SK-N-SH (cell line): Measurements from ENCODE around the gene LCN15. TPM values are rescaled to one million over a fixed set of nuclear protein-coding genes. Genes with fewer than 3 reads are reported as not detected.

Experiments used
- CTCF ChIA-PET: fragments of 300-600, 350-600 bp; formaldehyde crosslinking; extraction: SDS; loops from one replicate; lab custom pipeline; 2021; lab: Yijun Ruan, JAX
- POLR2A ChIA-PET: fragments of 350-600 bp; sonication (Branson Sonifier 250); formaldehyde crosslinking; extraction: SDS; loops from one replicate; lab custom pipeline; 2020; ENCODE audit warnings: antibody characterized with exemption, inconsistent platforms; lab: Yijun Ruan, JAX
- DNase-seq: peaks from one replicate; pipeline ENCODE4 v3.0.0; 2012
- H2AFZ ChIP-seq: fragments of 200-600 bp; sonication (generic); 2 replicates; pipeline ENCODE4 v1.8.1; 2016; ENCODE audit warnings: antibody characterized with exemption, mild to moderate bottlenecking, low read depth
- H3F3A ChIP-seq: fragments of 200-600 bp; sonication (generic); replicated peaks from 2 replicates; pipeline ENCODE3; 2016; ENCODE audit warnings: antibody characterized with exemption, mild to moderate bottlenecking; ENCODE audit not compliant: insufficient read depth
- H3K27ac ChIP-seq, 2 experiments: fragments of 200-500 bp in 1 of 2; fragments of 200-600 bp in 1 of 2; sonication (Bioruptor generic) in 1 of 2; sonication (generic), shearing (Covaris generic) in 1 of 2; 2 replicates each; pipeline versions ENCODE4 v1.5.1 to v1.6.1; 2014 to 2016; ENCODE audit warnings: low read depth in 2 of 2, inconsistent platforms in 1 of 2, low read length in 1 of 2, mild to moderate bottlenecking in 1 of 2, mixed read lengths in 1 of 2
- H3K27me3 ChIP-seq: fragments of 200-600 bp; sonication (generic), shearing (Covaris generic); 2 replicates; pipeline ENCODE4 v1.6.1; 2016; ENCODE audit warnings: mixed run types; ENCODE audit not compliant: insufficient read depth
- H3K36me3 ChIP-seq, 2 experiments: fragments of 200-500 bp in 1 of 2; fragments of 200-600 bp in 1 of 2; sonication (Bioruptor generic) in 1 of 2; sonication (generic) in 1 of 2; replicated peaks in 1 of 2; 2 replicates each; pipeline versions ENCODE3 to v1.5.1; 2014 to 2016; ENCODE audit warnings: low read length in 1 of 2, mild to moderate bottlenecking in 1 of 2; ENCODE audit not compliant: insufficient read depth in 2 of 2, control insufficient read depth in 1 of 2
- H3K4me1 ChIP-seq, 2 experiments: fragments of 200-500 bp in 1 of 2; fragments of 200-600 bp in 1 of 2; sonication (Bioruptor generic) in 1 of 2; sonication (generic), shearing (Covaris generic) in 1 of 2; 2 replicates each; pipeline versions ENCODE4 v1.5.1 to v1.6.1; 2014 to 2016; ENCODE audit warnings: low read depth in 1 of 2, low read length in 1 of 2, mixed run types in 1 of 2; ENCODE audit not compliant: insufficient read depth in 2 of 2, control insufficient read depth in 1 of 2
- H3K4me2 ChIP-seq: fragments of 200-600 bp; sonication (generic), shearing (Covaris generic); 2 replicates; pipeline ENCODE4 v1.6.1; 2017; ENCODE audit warnings: mixed run types
- H3K4me3 ChIP-seq, 2 experiments: fragments of 200-500 bp in 1 of 2; fragments of 200-600 bp in 1 of 2; sonication (Bioruptor generic) in 1 of 2; sonication (generic), shearing (Covaris generic) in 1 of 2; 2 replicates each; pipeline versions ENCODE4 v1.5.1 to v1.8.1; 2014 to 2016; ENCODE audit warnings: low read depth in 2 of 2, inconsistent platforms in 1 of 2, low read length in 1 of 2, mild to moderate bottlenecking in 1 of 2, mixed read lengths in 1 of 2, moderate library complexity in 1 of 2
- H3K79me2 ChIP-seq: fragments of 200-600 bp; sonication (generic); 2 replicates; pipeline ENCODE4 v1.8.1; 2017; ENCODE audit warnings: mild to moderate bottlenecking; ENCODE audit not compliant: insufficient read depth
- H3K9ac ChIP-seq: fragments of 200-600 bp; sonication (generic); 2 replicates; pipeline ENCODE4 v1.6.1; 2017; ENCODE audit warnings: mixed run types
- H3K9me2 ChIP-seq: fragments of 200-600 bp; sonication (generic); 2 replicates; pipeline ENCODE4 v1.6.1; 2017; ENCODE audit warnings: mixed run types
- H3K9me3 ChIP-seq: fragments of 200-600 bp; sonication (generic); 2 replicates; pipeline ENCODE4 v1.6.1; 2017; ENCODE audit warnings: mixed run types, mild to moderate bottlenecking, moderate library complexity
- H4K20me1 ChIP-seq: fragments of 200-600 bp; sonication (generic); 2 replicates; pipeline ENCODE4 v1.6.1; 2017; ENCODE audit warnings: mild to moderate bottlenecking, mixed run types; ENCODE audit not compliant: insufficient read depth
- CTCF ChIP-seq: fragments of 200-600 bp; sonication (generic); IDR thresholded peaks from 2 replicates; pipeline ENCODE4 v1.6.1; 2017; ENCODE audit warnings: antibody characterized with exemption, mild to moderate bottlenecking, moderate library complexity
- ELF1 ChIP-seq: IDR thresholded peaks from 2 replicates; pipeline ENCODE4 v1.4.0; 2012
- EZH2phosphoT487 ChIP-seq: fragments of 200-600 bp; sonication (generic); IDR thresholded peaks from 2 replicates; pipeline ENCODE4 v1.6.1; 2017; ENCODE audit warnings: low read depth, mixed run types, mild to moderate bottlenecking, antibody characterized with exemption, moderate library complexity, borderline replicate concordance
- FOXJ3 ChIP-seq: sonication (generic); formaldehyde crosslinking; IDR thresholded peaks from 2 replicates; pipeline ENCODE4 v1.5.1; 2020; ENCODE audit warnings: mild to moderate bottlenecking, missing genetic modification reagents
- IRF3 ChIP-seq: fragments of 150-350 bp; IDR thresholded peaks from 2 replicates; pipeline ENCODE4 v1.6.1; 2016; ENCODE audit warnings: mild to moderate bottlenecking, low read depth, low read length
- NRF1 ChIP-seq: IDR thresholded peaks from 2 replicates; pipeline ENCODE4 v1.6.1; 2012; ENCODE audit warnings: low read depth, mild to moderate bottlenecking, low read length
- RAD21 ChIP-seq: IDR thresholded peaks from 2 replicates; pipeline ENCODE4 v1.6.1; 2012; ENCODE audit warnings: mild to moderate bottlenecking, low read length
- WGBS: methylation state at CpG from one replicate; pipeline ENCODE4 v1.1.6; 2017; ENCODE audit warnings: low lambda C conversion rate; 5-methylcytosine and 5-hydroxymethylcytosine counted together
- polyA plus RNA-seq, 3 experiments: library from polyadenylated mRNA; depleted of rRNA; stranded (reverse); fragments of >200 nt; gene quantifications; 2 replicates each; pipeline ENCODE4 v1.2.3, GENCODE V29; 2012

LCN15 gene
- polyA plus RNA-seq, 1 of the 3 experiments (the other 2 are of a cell fraction) = 0.08 TPM

GRCh38 chr9:136742591-136743391 lies 21.5 kb downstream of the LCN15 start, which contains the start of gene LCN10:
TSS of gene LCN10 (minus strand) at chr9:136742940. CDS start at chr9:136742903, 37 bp downstream.
- Histone ChIP-seq H3F3A (no peaks in the 10 kb centered on the region), H3K4me2 (no peak within 1 kb of the TSS), H3K4me3 (no peak within 1 kb of the TSS), H3K79me2 (no peaks in the 10 kb centered on the region), H3K27me3 (no peaks in the 10 kb centered on the region), H2AFZ (no peak within 1 kb of the TSS), H4K20me1 (no peaks in the 10 kb centered on the region), H3K36me3 (no peaks in the 10 kb centered on the region), H3K9me3 (no peaks in the 10 kb centered on the region), H3K9me2 (no peaks in the 10 kb centered on the region), H3K27ac (no peak within 1 kb of the TSS), H3K4me1 (peaks cover 0 to 5% of the 10 kb centered on the region in 2 experiments; a peak in 1 of 4 replicates), H3K9ac (no peak within 1 kb of the TSS)
- peak; percentile 80 for DNase-seq
- WGBS = 63% methylated on average over 12 of the region's 25 CpGs
- no peak for TF ChIP-seq EZH2phosphoT487
- no peak for TF ChIP-seq FOXJ3
- TF ChIP-seq CTCF = peak; percentile 42
- POLR2A ChIA-PET = no interaction called here
- CTCF ChIA-PET = interaction anchor here (0.6 to 4.2 kb wide), 9 partner anchors 11 to 287 kb away, joined by 3 to 34 read pairs (median 6); partner anchors contain the start of gene LCN8

GRCh38 chr9:136741883-136742571 lies 22.3 kb downstream of the LCN15 start:
- no peak overlapping the region for H3K4me3 ChIP-seq
- no peak overlapping the region for H3K9ac ChIP-seq
- ChIA-PET CTCF (interaction anchor here (1.0 to 4.2 kb wide), 6 partner anchors 10 to 27 kb away, joined by 4 to 34 read pairs (median 6); partner anchors contain the start of gene LCN8), POLR2A (no interaction called here)
- no peak overlapping the region for H2AFZ ChIP-seq
- 83% methylated on average over 17 of the region's 32 CpGs for WGBS
- no peak for DNase-seq
- no peaks in the 10 kb centered on the region for H3K9me3 ChIP-seq
- peaks cover 0 to 5% of the 10 kb centered on the region in 2 experiments; a peak in 1 of 4 replicates for H3K4me1 ChIP-seq
- H3F3A ChIP-seq = no peaks in the 10 kb centered on the region
- H3K9me2 ChIP-seq = no peaks in the 10 kb centered on the region
- no peaks in the 10 kb centered on the region for H3K79me2 ChIP-seq
- no peak overlapping the region for H3K4me2 ChIP-seq
- no peaks in the 10 kb centered on the region for H3K36me3 ChIP-seq
- H3K27ac ChIP-seq = no peak overlapping the region
- no peaks in the 10 kb centered on the region for H3K27me3 ChIP-seq
- H4K20me1 ChIP-seq = no peaks in the 10 kb centered on the region
- TF ChIP-seq NRF1 (no peak), IRF3 (no peak), RAD21 (no peak), ELF1 (no peak)
